Stimulated activated CD8-positive, alpha-beta memory T cell treated with anti-CD3 and anti-CD28 coated beads, Interleukin-7, amount 100 ng/mL, for 4 hours (primary cell): ENCODE measurements around the gene LILRA6.
"Not testable (repeated sequence)": the region's sequence is repeated elsewhere in the genome, so short reads cannot be mapped to it uniquely, and the experiment has no call there.

ENCODE experiments used
- DNase-seq, 2 donors: peaks; one replicate each; pipeline ENCODE4 v3.0.0-alpha.2; 2020; ENCODE audit warnings: low read depth in 2 of 2

The LILRA6 gene

DNA sequence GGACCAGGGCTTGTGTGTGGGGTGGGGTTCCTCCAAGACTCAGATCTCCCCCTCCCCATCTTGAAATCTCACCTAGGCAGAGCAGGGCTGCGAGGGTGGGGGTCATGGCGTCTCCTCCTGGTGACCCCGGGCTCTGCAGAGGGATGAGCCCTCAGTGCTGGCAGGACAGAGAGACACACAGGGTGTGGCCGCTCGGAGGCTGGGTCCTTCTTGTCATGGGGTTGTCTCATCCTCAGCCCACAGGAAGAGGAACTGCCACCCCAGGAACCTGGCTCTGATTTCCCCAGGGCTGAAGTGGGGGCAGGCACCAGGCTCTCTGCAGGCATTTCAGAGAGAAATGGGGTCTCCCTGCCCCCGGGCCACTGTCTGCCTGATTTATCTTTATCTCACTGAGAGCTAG is at the start of gene LILRA6:
Gene LILRA6 (minus strand): TSS at position 145 of the 400 bp plus-strand sequence.
- not testable (repeated sequence) for DNase-seq

DNA sequence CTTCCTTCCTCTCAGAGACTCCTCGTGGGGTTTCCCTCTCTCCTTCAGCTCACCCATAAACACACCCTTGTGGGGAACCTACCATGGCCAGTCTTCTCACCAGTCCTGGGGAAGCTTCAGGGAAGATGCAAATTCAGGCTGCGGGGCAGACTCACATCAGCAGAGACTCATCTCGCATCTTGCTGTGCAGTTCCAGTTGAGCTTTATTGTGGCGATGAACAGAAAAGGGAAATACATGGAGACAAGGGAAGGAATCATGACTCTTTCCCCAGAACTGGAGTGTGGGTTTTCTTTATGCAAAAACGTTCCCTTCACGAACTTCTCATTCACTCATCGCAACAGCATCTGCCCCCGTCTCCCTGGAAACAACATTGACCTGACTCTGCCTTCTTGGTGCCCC is 46.6 kb upstream of the LILRA6 start:
- DNase-seq, result not testable (repeated sequence)

DNA sequence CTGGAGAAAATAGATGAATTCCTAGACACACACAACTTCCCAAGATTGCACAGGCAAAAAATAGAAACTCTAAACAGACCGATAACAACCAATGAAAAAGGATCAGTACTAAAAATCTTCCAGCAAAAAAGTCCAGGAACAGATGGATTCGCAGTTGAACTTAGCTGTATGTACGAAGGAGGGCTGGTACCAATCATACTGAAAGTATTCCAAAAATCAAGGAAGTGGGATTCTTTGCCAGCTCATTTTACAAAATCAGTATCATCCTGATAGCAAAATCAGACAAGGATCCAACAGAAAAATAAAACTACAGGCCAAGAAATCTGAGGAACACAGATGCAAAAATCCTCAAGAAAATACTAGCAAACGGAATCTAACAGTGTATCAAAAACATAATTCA is 44.9 kb upstream of the LILRA6 start:
- no peak for DNase-seq

DNA sequence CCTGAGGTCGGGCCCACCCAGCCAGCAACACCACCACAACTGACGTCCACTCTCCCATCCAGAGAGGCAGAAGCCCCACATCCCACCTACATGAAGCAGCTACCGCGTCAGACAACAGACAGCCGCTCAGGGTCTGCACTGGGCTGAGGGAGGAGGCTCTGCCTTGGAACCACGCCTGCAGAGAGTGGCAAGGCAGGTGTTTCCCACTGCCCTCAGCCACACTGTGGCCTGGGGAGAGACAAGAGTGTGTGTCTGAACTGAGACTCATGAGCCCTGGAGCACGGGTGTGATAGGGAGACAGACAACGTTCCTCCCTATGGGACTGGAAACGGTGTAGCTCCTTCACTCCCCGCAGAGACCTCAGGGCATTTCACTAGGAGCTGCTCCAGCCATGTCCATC is 43.7 kb upstream of the LILRA6 start:
- not testable (repeated sequence) for DNase-seq

DNA sequence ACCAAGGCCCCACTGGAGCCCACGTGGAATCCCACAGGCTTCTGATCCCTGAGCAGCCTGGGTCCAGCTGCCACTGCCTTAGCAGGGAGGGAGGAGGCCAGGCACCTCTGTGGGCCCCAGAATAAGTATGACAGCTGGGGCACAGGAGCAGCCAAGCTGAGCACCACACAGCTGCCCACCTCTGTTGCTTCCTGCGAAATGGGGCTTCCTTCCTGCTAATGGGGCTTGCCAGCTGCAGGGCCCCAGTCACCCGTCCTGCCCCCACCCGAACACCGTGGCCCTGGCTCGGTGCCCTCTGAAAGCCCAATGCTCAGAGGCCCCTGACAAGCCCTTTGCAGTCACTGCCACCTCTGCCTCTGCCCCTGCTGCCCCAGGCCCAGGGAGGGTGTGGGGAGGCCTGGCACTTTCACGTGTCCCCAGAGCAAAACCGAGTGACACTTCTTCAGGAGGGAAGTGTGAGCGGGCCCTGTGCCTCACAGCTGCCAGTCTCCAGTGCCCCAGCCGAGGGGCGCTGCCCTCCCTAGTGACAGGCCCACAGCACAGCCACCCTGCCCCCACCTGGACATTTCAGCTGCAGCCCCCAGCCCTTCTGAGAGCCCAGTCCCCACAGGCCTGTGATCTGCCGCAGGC is 43.0 kb upstream of the LILRA6 start:
- not testable (repeated sequence) for DNase-seq

DNA sequence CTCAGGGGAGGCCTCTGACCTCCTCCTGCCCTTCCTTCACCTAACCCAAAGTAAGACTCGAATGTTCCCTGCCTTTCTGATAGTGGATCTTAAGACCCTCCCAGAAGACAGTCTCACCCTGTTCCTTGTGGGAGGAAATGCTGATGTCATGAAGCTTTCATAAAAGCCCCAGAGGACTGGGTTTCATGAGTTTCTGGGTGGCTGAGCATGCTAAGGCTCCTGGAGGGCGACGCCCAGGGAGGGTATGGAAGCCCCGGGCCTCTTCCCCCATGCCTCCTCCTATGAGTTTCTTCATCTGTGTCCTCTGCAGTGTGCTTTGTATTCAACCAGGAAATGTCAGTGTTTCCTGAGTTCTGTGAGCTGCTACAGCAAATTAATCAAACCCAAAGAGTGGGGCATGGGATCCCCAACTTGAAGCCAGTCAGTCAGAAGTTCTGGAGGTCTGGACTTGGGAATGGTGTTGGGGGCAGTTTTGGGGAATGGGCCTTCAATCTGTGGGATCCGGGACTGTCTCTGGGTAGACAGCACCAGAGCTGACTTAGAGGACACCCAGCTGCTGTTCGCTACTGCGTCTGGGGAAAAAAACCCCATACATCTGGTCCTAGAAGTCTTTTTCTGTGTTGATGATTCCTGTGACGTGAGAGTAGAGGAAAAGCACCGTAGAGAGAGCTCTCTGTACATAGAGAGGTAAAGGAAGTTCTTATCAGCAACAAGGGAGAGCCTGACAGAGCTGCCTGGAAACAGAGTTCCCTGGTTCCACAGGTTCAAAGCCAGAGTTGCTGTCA is 40.3 kb upstream of the LILRA6 start:
- DNase-seq, result no peak

DNA sequence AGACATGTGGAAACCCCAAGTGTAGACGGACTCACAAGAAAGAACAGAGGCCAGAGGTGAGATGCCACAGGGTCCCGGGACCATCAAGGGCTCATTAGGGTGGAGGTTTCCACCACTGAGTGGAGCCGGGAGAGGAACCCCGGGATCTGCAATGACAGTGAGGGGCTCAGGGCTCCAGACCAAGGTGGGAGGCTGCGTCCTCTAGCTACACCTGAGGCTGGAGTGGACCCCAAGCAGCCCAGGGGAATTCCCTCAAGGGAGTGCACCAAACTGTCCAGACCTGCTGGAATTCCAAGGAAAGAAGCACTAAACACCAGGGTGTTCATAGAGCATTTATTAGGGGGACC is 39.1 kb upstream of the LILRA6 start:
- not testable (repeated sequence) for DNase-seq

DNA sequence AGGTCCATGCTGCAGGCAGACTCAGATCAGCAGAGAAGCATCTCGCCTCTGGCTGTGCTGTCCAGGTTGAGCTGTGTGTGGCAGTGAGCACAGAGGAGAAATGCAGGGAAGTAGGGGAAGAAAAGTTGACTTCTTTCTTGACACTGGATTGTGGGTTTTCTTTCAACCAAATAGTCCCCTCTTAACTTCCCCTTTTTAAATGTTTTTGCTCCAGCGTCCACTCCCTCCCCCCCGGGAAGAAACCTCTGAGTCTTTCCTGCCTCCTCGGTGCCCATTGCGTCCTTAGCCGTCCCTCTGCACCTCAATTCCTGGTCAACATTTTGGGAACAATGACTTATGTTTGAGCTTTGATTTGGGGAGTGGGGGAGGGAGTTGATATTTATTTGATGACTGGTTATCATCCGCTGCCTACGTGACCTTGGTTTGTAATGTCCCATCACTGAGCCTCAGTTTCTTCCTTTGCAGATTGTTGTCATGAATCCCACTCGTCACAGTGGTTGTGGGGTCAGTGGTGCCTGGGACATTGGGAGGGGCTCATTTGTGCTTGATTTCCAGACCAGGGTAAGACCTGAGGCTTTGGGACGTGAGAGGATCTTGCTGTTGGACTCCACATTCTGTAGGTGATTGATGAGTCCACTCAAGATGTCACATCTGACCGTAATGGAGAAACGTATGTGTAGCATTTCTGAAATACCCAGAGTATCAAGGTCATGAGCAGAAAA is 38.6 kb upstream of the LILRA6 start, which contains the start of gene LILRB2:
Gene LILRB2 (minus strand): TSS at position 104 of the 722 bp plus-strand sequence. CDS start 614 bp downstream, outside the sequence.
- DNase-seq, result no peak

DNA sequence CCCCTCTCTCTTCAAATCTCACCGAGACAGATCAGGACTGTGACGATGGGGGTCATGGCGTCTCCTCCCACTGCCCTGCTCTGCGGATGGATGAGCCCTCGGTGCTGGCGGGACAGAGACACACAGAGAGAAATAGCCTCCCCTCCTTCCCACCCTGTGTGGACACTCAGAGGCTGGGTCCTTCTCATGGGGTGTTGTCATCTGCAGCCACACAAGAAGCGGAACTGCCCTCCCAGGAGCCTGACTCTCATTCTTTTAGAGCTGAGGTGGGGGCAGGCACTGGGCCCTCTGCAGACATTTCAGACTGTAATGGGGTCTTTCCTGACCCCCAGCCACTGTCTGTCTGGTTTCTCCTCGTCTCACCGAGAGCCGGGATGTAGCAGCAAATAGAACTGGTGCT is 37.9 kb upstream of the LILRA6 start:
- not testable (repeated sequence) for DNase-seq

DNA sequence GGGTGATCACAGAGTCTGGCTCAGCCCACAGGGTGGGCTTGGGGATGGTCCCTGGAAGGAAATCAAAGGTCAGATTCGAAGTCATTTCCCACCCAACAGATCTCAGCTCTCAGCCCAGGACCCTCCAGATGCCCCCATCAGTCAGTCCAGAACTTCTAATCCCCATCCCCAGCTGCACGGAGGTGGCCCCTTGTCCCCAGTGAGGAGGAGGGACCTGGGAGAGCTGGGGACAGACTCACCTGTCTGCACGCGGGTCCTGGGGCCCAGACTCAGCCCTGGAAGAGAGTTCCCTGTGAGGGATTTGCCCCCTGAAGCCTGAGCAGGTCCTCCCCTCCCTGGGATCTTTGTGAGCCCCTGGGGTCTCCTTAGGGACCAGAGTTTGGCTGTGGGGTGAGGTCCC is 37.4 kb upstream of the LILRA6 start:
- DNase-seq, result not testable (repeated sequence)

DNA sequence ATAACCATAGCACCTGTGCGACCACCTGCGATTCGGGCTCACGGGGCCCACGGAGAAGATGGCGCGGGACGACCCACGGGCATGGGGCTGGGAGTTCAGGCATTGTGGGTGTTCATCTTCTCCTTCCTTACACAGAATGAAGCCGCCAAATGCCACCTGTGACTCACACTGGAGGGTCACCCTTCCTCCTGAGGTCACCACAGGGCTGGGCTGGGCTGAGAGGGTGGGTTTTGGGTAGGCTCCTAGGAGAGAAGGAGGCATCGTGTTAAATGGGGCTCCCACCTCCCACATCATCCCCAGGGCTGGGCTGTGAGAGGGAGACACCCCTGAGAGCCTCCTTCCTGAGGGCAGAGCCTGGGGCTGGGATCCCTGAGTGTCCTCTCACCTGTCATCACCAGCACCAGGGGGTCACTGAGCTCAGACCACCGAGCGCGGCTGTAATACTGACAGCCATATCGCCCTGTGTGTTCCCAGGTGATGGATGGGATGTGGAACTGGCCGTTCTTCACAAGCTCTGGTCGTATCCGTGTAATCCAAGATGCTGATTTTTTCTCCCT is 36.9 kb upstream of the LILRA6 start:
- DNase-seq, result no peak

DNA sequence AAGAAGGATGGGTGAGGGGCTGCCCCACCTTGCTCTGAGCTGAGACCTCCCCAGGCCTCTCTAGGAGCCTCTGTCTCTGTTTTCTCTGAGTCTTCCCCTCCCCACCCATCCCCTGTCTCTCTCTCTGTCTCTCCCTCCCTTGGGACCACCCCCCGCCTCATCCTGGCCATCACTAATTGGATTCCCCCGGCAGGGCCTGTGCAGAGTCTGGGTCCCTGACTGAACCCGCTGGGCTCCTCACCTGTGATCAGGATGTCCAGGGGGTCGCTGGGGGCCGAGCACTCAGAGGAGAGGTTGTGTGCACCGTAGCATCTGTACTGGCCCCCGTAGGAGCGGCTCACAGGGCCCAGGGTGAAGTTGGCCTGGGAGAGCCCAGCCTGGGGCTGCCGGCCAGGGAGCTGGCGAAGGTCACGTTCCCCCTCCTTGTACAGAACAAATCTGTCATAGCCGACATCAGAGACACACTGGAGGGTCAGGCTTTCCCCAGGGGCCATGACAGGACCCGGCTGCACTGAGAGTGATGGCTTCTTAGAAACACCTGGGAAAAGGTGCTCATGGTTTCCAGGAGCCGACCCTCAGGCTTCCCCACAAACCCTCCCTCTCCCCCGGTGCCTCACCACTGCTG is 36.1 kb upstream of the LILRA6 start:
- DNase-seq, result not testable (repeated sequence)

DNA sequence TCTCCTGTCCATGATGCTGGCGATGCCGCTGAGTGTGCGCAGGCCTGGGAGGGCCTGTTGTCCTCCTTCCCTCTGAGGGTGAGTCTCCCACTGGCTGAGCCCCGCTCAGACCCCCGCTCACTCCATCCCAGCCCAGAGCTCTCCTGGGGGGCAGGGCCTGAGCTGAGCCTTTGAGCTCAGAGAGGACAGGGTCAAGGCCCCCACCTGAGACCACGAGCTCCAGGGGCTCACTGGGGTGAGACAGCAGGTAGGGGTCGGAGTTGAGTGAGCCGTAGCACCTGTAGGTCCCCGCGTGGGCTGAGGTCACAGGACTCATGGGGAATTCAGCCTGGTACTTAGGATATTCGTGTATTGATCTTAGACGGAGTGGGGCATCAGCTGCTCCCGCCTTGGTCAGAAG is 35.5 kb upstream of the LILRA6 start:
- not testable (repeated sequence) for DNase-seq

DNA sequence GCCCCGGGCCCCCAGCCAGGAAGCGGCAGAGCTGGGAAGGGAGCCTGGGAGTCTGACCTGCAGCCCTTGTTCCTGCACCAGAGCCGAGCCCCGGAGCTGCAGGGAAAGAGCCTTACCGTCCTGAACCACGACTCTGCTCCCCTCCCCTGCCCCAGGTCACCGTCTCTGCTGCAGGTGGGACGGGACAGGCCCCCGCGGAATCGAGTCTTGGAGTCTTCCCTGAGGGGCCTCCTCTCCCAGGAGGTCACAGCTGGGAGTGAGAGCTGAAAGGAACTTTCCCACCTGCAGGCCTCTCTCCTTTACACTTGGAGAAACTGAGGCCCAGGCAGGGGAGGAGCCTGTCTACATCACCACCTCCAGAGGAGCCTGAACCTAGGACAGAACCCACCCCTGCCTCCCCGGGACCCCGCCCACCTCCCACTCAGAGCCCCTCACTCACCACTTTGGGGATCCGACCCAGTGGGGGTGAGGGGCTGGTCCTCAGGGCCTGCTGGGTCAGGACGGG is 34.6 kb upstream of the LILRA6 start:
- DNase-seq, result not testable (repeated sequence)

DNA sequence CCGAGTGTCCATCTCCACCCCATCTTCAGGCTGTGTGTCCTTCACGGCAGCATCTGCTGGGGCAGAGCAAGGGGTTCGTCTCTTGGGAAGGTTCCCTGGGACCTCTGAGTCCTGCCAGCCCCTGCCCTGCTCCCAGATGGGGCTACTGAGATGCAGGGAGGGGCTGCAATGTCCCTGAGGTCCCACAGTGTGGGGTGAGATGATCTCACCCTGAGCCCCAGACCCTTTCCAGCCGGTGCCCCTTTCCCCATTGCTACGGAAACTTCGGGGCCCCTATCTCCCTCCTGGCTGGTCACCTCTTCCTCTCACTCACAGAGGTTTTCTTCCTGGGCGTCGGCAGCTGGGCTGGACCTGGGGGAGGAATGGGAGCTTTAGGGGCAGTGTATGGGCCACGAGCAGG is 33.4 kb upstream of the LILRA6 start:
- no peak for DNase-seq

DNA sequence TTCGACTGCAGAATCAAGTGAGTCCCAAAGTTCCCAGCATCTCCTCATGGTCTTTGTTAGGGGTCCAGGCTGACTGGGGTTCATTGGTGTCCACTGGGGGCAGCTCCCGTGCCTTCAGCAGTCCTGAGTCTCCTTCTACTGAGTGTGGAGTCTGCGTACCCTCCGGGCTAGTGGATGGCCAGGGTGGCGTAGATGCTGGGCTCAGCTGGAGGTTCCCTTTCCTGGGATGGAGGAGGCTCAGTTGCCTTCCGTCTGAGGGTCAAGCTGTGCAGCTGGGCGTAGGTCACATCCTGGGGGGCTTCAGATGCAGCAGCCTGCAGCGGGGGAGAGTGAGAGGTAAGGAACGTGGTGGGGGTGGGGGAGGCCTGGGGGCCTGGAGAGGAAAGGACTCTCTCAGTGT is 31.9 kb upstream of the LILRA6 start:
- DNase-seq, result not testable (repeated sequence)

DNA sequence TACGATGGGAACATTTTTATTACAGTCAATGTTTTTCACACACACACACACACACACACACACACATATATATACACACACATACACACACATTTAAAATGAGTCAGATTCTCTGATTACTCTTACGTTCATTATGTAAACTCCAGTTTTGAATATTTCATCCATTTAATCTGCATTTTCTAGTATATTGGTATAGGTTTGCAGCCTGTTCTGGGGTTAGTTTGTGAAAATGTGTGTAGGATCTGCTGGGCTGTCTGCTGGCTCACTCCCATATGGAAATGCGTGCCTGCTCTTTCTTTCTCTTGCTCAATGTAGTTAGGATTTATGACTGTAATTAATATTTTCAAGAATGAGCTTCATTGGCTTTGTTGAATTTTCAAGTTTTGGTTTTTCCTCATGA is 31.2 kb upstream of the LILRA6 start:
- DNase-seq, result no peak

DNA sequence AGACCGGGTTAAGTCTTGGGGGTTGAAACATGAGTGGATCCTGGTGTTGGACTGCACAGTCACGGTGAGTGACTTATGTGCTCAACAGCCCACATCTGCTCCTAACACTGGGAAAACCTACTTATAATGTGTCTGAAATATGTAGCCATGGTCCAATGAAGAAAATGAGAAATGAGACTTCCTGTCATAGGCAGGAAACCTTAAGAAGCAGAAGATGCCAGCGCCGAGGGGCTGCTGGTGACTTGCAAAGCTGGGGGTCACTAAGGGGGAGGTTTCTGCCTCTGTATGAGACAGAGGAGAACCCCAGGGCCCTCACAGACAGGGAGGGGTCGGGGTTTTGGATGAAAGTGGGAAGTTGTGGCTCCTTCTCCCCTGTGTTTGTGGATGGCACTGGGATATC is 29.6 kb upstream of the LILRA6 start:
- not testable (repeated sequence) for DNase-seq

DNA sequence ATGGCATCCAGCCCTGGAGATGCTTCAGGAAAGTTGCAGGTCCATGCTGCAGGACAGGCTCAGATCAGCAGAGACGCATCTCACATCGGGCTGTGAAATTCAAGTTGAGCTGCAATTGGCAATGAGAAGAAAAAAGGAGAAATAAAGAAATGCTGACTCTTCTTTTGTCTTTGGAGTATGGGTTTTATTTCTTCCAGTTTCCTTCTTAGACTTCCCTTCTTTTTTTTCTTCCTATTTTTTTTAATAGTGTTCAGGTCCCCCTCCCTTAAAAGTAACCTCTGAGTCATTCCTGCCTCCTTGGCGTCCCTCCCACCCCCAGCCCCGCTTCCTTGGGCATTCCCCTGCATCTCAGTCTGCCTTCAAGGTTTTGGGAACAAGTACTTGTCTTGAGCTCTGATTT is 29.0 kb upstream of the LILRA6 start:
- not testable (repeated sequence) for DNase-seq

DNA sequence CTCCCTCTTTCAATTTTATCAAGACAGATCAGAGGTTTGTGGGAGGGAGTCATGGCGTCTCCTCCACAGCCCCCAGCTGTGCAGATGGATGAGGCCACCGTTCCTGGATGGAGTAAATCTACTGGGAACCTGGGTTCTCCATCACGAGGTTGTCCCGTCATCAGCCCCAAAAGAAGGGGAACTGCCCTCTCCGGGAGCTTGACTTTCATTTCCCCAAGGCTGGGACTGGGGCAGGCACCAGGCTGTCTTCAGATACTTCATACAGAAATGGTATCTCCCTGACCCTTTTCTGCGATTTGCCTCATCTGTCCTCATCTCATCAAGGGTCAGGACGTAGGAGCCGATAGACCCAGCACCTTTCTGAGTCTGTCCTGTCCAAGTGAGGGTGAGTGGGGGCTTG is 28.5 kb upstream of the LILRA6 start:
- no peak for DNase-seq

DNA sequence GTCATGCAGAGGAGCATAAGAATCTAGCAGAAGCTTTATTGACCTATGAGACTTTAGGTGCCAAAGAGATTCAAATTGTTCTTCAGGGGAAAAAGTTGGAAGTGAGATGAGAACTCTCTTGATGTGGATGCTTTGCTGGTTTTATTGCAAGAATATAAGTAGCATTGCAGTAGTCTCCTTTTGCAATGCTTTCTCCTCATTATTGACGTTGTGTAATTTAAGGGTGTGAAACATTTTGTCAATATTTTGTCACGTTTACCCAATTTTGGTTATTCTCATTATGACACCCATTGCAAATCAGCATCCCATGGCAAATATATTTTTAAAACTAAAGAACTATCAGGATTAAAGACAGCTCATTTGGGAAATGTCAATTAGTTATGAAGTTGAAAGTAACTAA is 26.3 kb upstream of the LILRA6 start:
- no peak for DNase-seq

DNA sequence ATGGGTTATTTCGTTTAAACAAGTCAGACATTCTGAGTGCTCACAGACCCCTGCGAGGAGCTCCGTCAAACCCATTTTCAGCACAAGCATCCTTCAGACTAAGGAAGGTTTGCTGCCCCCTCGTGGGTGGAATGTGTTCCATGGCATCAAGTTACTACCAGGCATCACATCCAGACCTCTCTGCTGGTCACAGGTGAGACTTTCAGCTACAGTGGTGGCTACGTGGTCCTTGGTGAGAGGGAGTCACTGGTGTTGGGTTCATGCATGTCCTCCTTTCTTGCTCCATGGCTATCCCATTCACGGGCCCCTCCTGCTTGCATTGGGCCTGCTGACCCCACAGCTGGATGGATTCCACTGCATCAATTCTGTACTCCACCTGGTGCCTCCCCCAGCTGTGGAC is 23.5 kb upstream of the LILRA6 start:
- peak; percentile 34 to 53 for DNase-seq
